Transverse colon (tissue), 3 donors: ENCODE data around the gene IL20.

Experiments
- CTCF ChIP-seq, 5 experiments: fragments of 200-600 bp in 3 of 5; fragments of 450-650 bp in 2 of 5; sonication (generic) in 3 of 5; IDR thresholded peaks; 1 replicate in 2 of 5; 2 replicates in 3 of 5; pipeline ENCODE4 v1.5.1; 2016 to 2017; ENCODE audit warnings: antibody characterized with exemption in 5 of 5, inconsistent platforms in 3 of 5, mild to moderate bottlenecking in 2 of 5, moderate library complexity in 1 of 5
- EP300 ChIP-seq: sonication (generic); formaldehyde crosslinking; IDR thresholded peaks from one replicate; pipeline ENCODE4 v1.6.1; 2017; ENCODE audit warnings: antibody characterized with exemption, low read depth

GRCh38 chr1:206859082-206859521 is 6.3 kb upstream of the IL20 start:
- no peak for TF ChIP-seq EP300
- TF ChIP-seq CTCF (IDR thresholded peaks at IDR 0.05) = no peak
